Ascending aorta (tissue), 2 donors: ENCODE results near the gene TRIO. TPM values are rescaled to one million over a fixed set of nuclear protein-coding genes. Genes with fewer than 3 reads are reported as not detected.

Experiments
- DNase-seq, 2 donors: peaks; one replicate each; pipeline ENCODE4 v3.0.0-alpha.2; 2019; ENCODE audit warnings: low spot score in 2 of 2
- H3K27ac ChIP-seq, 2 donors: fragments of 200-600 bp; sonication (generic); one replicate each; pipeline ENCODE4 v1.5.1; 2016 to 2017; ENCODE audit warnings: mild to moderate bottlenecking in 1 of 2
- H3K27me3 ChIP-seq: fragments of 200-600 bp; sonication (generic); one replicate; pipeline ENCODE4 v1.5.1; 2017
- H3K36me3 ChIP-seq, 2 donors: fragments of 200-600 bp; sonication (generic); one replicate each; pipeline ENCODE4 v1.5.1; 2016
- H3K4me1 ChIP-seq, 2 donors: fragments of 200-600 bp; sonication (generic); one replicate each; pipeline ENCODE4 v1.5.1; 2016 to 2017; ENCODE audit warnings: mild to moderate bottlenecking in 1 of 2
- H3K4me3 ChIP-seq, 2 donors: fragments of 200-600 bp; sonication (generic); one replicate each; pipeline ENCODE4 v1.5.1; 2016 to 2017; ENCODE audit warnings: mild to moderate bottlenecking in 1 of 2
- H3K9me3 ChIP-seq, 2 donors: fragments of 200-600 bp; sonication (generic); one replicate each; pipeline ENCODE4 v1.5.1; 2016
- intact Hi-C: fragments of 100-400 bp; cut with DNase I; formaldehyde crosslinking; loops from one replicate; pipeline ENCODE4 v1.15.1; 2023
- total RNA-seq: library from RNA; depleted of rRNA; stranded (reverse); fragments of >200 nt; gene quantifications from one replicate; pipeline ENCODE4 v1.1.0, GENCODE V29; 2016
- TF ChIP-seq, protein P1 (sequence below), 3 experiments: fragments of 200-600 bp in 2 of 3; fragments of 450-650 bp in 1 of 3; sonication (generic) in 2 of 3; IDR thresholded peaks; one replicate each; pipeline ENCODE4 v1.5.1; 2016 to 2019; ENCODE audit warnings: antibody characterized with exemption in 3 of 3, mild to moderate bottlenecking in 1 of 3, moderate library complexity in 1 of 3

Gene TRIO
- total RNA-seq, 1 donor from 2014 or later, result 262 TPM

DNA sequence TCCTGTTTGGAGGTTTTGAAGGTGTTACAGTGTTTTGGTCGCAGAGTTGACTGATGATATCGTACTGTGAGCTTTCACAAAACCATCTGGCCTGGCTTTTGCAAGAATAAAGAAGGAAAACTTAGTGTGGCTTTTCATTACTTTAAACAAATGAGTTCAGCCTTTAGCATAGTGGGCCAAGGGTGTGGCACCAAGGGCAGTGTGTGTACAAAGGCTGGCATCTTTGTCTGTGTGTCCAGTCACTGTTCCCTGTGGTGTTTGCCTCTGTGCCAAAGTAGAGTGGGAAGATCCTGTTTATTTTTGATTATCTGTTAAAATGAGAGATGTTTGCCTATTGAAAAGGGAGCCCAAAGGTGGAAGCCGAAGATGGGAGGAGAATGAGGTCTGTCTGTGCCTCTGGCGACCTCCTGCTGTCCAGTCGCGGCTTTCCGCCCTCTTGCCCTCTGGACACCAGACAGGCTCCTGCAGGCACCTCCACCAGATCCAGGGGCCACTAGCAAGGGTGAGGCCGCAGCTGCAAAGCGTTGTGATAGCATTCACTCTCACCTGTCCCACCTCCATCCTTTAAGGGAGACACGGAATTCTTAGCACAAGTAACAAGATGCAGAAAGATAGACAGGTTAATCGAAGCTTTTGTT, 113.7 kb downstream of the TRIO start:
- no peaks in the 10 kb centered on the region for H3K27me3 ChIP-seq
- intact Hi-C loops, result no loop called here
- no peak for DNase-seq
- no peak overlapping the region for H3K4me3 ChIP-seq
- peak overlapping the region in 1 of 2 donors; percentile 37 for H3K27ac ChIP-seq
- no peaks in the 10 kb centered on the region for H3K9me3 ChIP-seq
- no peaks in the 10 kb centered on the region for H3K36me3 ChIP-seq
- TF ChIP-seq, protein P1, sequence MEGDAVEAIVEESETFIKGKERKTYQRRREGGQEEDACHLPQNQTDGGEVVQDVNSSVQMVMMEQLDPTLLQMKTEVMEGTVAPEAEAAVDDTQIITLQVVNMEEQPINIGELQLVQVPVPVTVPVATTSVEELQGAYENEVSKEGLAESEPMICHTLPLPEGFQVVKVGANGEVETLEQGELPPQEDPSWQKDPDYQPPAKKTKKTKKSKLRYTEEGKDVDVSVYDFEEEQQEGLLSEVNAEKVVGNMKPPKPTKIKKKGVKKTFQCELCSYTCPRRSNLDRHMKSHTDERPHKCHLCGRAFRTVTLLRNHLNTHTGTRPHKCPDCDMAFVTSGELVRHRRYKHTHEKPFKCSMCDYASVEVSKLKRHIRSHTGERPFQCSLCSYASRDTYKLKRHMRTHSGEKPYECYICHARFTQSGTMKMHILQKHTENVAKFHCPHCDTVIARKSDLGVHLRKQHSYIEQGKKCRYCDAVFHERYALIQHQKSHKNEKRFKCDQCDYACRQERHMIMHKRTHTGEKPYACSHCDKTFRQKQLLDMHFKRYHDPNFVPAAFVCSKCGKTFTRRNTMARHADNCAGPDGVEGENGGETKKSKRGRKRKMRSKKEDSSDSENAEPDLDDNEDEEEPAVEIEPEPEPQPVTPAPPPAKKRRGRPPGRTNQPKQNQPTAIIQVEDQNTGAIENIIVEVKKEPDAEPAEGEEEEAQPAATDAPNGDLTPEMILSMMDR (IDR thresholded peaks at IDR 0.05), result no peak
- H3K4me1 ChIP-seq, result peaks cover 0 to 37% of the 10 kb centered on the region in 2 donors

GRCh38 chr5:14257995-14258403, 114.9 kb downstream of the TRIO start:
- no peaks in the 10 kb centered on the region for H3K9me3 ChIP-seq
- H3K36me3 ChIP-seq, result no peaks in the 10 kb centered on the region
- no peaks in the 10 kb centered on the region for H3K27me3 ChIP-seq
- TF ChIP-seq, protein P1 (IDR thresholded peaks at IDR 0.05), result no peak
- no peak for DNase-seq
- H3K4me3 ChIP-seq, result no peak overlapping the region
- peaks cover 0 to 37% of the 10 kb centered on the region in 2 donors for H3K4me1 ChIP-seq
- H3K27ac ChIP-seq, result peak overlapping the region in 1 of 2 donors; percentile 4
- intact Hi-C loops, result no loop called here

- no peaks in the 10 kb centered on the region for H3K27me3 ChIP-seq
- H3K4me1 ChIP-seq, result peaks cover 0 to 37% of the 10 kb centered on the region in 2 donors
- intact Hi-C loops, result no loop called here
Observed at GRCh38 chr5:14258840-14259239, 115.7 kb downstream of the TRIO start.

GRCh38 chr5:14260637-14261036, 117.5 kb downstream of the TRIO start:
- no peak for DNase-seq
- Histone ChIP-seq H3K9me3 (no peaks in the 10 kb centered on the region), H3K4me3 (no peak overlapping the region), H3K36me3 (no peaks in the 10 kb centered on the region), H3K27me3 (no peaks in the 10 kb centered on the region), H3K4me1 (peaks cover 0 to 39% of the 10 kb centered on the region in 2 donors), H3K27ac (peak overlapping the region in 1 of 2 donors; percentile 18)
- TF ChIP-seq, protein P1 (IDR thresholded peaks at IDR 0.05), result no peak
- intact Hi-C loops, result no loop called here

More at GRCh38 chr5:14258840-14259239, 115.7 kb downstream of the TRIO start:
- Histone ChIP-seq H3K4me3 (no peak overlapping the region), H3K9me3 (no peaks in the 10 kb centered on the region), H3K27ac (peak overlapping the region in 1 of 2 donors; percentile 2), H3K36me3 (no peaks in the 10 kb centered on the region)
- no peak for DNase-seq
- TF ChIP-seq, protein P1 (IDR thresholded peaks at IDR 0.05), result no peak

DNA sequence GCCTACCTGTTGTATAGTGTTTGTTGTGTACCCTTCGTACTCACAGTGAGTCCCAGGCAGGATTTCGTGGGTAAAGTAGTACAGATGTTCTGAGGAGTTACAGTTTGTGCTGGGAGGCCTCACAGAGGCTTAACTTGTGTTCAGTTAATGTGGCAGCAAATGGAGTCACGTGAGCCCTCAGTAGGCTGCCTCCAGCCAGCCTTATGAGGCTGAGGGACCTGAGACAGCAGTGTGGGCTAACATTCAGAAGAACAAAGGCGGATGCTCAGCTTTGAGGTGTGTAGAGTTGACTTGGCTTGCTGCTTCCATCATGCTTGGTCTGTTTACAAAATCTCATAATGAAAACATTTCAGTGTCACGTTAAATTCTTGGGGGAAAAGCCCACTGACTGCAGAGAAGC, 118.1 kb downstream of the TRIO start:
- no peak for DNase-seq
- no peak overlapping the region for H3K4me3 ChIP-seq
- H3K27me3 ChIP-seq, result no peaks in the 10 kb centered on the region
- H3K9me3 ChIP-seq, result no peaks in the 10 kb centered on the region
- no peaks in the 10 kb centered on the region for H3K36me3 ChIP-seq
- TF ChIP-seq, protein P1 (IDR thresholded peaks at IDR 0.05), result no peak
- H3K27ac ChIP-seq, result peak overlapping the region in 1 of 2 donors; percentile 18
- intact Hi-C loops, result no loop called here
- H3K4me1 ChIP-seq, result peaks cover 0 to 39% of the 10 kb centered on the region in 2 donors
